ENCODE results near the gene TRERF1.
"Not testable (repeated sequence)": the region's sequence is repeated elsewhere in the genome, so short reads cannot be mapped to it uniquely, and the experiment has no call there.

The TRERF1 gene

DNA sequence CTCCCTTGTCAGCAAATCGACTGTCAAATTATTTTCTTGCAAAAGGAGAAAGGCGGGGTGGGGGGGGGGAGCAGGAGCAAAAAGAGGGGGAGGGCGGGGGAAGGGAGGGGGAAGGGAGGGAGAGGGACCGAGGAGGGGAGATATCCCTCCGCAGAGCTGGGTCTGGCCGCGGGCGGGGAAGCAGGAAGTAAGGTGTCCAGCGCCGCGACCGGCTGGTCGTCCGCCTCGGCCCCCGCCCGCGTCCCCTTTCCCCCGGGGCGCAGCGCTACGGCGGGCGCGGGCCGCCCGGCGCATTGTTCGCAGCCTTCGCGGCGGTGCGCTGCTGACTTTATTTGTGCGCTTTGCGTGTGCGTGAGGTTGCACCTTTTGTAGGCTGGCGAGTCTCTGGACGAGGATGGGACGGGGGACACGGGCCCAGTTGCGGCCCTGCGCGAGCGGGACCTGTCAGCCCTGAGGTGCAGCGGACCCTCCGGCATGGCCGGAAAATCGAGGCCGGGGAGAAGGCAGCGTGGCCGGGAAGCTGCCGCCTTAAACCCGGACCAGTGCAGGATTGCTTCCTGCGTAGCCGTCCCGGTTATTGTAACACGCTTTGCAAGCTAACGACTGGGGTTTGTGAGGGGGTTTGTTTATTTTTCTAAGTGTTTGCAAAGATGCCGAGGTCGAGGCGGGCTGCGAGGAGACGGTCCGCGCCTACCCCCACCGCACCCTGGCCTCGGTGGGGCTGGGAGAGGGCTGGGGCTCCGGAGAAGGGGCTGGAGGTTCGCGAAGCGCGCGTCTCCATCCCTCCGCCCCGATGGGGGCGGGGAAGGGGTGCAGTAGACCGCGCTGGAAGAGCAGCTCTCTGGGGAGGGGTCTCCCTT is 675 bp upstream of the TRERF1 start:
- in situ Hi-C loops (cut with MboI; ENCODE audit: low pct_unique_long_range_greater_than_20kb, low sequenced_read_pairs), result no loop called here
- DNase-seq, result peak; percentile 76

- peak; percentile 49 for DNase-seq
- in situ Hi-C loops (cut with MboI; ENCODE audit: low pct_unique_long_range_greater_than_20kb, low sequenced_read_pairs), result no loop called here
Observed at GRCh38 chr6:42450477-42451332, 1.0 kb downstream of the TRERF1 start.

DNA sequence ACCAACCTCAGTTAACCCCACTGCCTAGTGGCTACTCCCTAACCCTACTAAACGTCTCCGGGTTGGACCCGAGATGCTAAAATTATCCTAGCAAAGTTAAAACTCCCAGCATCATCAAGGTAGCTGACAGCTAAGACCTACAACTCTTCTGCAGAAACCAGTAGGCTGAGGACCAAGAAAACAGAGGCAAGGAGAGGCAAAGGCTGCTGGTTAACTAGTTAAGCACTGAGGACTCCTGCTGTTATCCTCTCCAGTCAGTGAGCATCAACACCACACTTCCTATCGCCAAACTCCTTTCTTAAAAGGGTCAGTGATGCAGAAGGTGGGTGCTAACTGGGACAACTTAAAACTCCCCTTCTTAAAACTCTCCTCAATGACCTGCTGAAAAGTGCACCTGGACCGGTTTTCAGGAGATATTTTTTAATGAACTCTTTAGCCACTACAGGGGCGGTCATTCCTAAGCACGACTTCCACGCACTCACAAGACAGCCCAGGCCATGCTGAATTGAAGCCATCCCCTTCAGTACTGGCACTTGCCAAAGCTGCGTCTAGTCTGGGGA is 1.7 kb downstream of the TRERF1 start:
- DNase-seq, result peak; percentile 35
- in situ Hi-C loops (cut with MboI; ENCODE audit: low pct_unique_long_range_greater_than_20kb, low sequenced_read_pairs), result no loop called here

GRCh38 chr6:42448927-42449659 is 2.6 kb downstream of the TRERF1 start:
- peak; percentile 28 for DNase-seq
- in situ Hi-C loops (cut with MboI; ENCODE audit: low pct_unique_long_range_greater_than_20kb, low sequenced_read_pairs), result no loop called here

- DNase-seq, result peak; percentile 37
- in situ Hi-C loops (cut with MboI; ENCODE audit: low pct_unique_long_range_greater_than_20kb, low sequenced_read_pairs), result no loop called here
Observed at GRCh38 chr6:42448391-42448790, 3.3 kb downstream of the TRERF1 start.

DNA sequence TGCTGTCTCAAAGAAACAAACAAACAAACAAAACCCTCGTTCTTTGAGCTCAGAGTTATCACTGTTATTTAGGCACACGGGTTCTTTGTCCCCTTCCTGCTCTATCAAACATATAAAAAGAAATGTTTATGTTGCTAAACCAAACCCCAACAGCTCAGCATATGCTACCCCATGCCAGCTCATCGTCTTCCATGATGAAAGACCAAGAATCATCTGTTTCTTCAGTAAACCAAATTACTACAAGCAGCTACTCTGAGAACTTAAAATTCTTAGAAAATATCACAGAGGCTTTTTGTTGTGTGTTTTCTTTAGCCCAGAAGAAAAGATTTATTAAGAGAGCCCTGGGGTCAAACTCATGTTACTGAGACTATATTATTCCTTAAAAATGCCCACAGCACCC is 4.7 kb downstream of the TRERF1 start:
- DNase-seq, result no peak
- in situ Hi-C loops (cut with MboI; ENCODE audit: low pct_unique_long_range_greater_than_20kb, low sequenced_read_pairs), result no loop called here

DNA sequence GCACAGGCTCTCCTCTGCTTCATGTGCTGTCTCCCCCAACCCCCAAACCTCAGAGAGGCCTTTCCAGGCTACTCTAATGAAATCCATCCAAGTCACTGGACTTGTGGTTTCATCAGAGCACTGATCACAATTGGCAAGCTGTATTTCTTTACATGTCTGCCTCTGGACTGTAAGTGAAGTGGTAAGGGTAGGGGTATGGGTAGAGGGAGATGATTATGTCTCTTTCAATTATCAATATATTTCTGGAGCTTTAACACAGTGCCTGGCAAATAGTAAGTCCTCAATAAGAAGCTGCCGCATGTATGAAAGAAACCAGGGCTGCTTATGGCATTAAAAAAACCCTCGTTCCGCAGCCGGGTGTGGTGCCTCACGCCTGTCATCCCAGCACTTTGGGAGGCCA is 5.4 kb downstream of the TRERF1 start:
- no peak for DNase-seq
- in situ Hi-C loops (cut with MboI; ENCODE audit: low pct_unique_long_range_greater_than_20kb, low sequenced_read_pairs), result no loop called here

- in situ Hi-C loops (cut with MboI; ENCODE audit: low pct_unique_long_range_greater_than_20kb, low sequenced_read_pairs); DNase-seq: not testable (repeated sequence)
Observed at GRCh38 chr6:42445955-42446354, 5.8 kb downstream of the TRERF1 start.

- no peak for DNase-seq
- in situ Hi-C loops (cut with MboI; ENCODE audit: low pct_unique_long_range_greater_than_20kb, low sequenced_read_pairs), result no loop called here
Observed at GRCh38 chr6:42443312-42444060, 8.2 kb downstream of the TRERF1 start.

- DNase-seq, result no peak
- in situ Hi-C loops (cut with MboI; ENCODE audit: low pct_unique_long_range_greater_than_20kb, low sequenced_read_pairs), result no loop called here
Observed at GRCh38 chr6:42441697-42442081, 10.0 kb downstream of the TRERF1 start.

DNA sequence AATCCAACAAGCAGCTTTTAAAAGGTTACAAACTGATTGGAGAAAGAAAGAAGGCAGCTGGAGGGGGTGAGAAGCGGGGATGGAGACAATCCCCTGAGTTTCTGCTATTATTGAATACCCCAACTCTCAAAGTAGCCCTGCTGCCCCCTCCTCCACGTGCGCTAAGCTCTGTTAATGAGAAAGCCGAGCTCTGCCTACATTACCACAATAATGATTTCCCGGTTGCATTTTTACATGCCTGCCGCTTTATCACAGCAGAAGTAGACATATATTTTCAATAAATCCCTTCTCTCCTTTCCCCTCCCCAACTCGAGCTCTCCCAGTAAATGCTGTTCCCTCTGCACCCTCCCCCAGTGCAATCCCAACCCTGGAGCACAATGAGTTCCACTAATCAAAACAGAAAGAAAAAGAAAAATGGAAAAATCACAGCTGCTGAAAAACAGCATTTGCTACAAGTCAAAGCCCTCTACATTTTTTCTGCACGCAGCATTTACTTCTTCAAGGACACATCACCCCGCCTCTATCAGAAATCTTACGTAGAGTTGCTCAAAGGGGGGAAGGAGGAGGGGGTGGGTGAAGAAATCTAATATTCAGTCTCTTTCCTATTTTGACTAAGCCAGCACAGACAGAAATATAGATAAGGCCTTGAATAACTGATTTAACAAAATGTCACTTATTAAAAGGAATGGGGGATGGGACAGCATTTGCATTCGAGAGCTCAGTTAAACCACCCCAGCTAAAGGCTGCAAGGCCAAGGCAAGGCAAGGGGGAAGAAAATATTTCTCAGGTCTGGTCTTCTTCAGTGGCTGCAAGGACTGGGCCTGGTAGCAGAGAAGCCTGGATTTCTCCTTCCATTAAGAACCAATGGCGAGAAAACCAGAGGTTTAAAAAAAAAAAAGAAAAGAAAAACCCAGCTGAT is 10.7 kb downstream of the TRERF1 start:
- in situ Hi-C loops (cut with MboI; ENCODE audit: low pct_unique_long_range_greater_than_20kb, low sequenced_read_pairs), result no loop called here
- DNase-seq, result no peak

- in situ Hi-C loops (cut with MboI; ENCODE audit: low pct_unique_long_range_greater_than_20kb, low sequenced_read_pairs), result no loop called here
- DNase-seq, result no peak
Observed at GRCh38 chr6:42440027-42440426, 11.7 kb downstream of the TRERF1 start.

GRCh38 chr6:42436825-42437224 is 14.9 kb downstream of the TRERF1 start:
- in situ Hi-C loops (cut with MboI; ENCODE audit: low pct_unique_long_range_greater_than_20kb, low sequenced_read_pairs), result no loop called here
- no peak for DNase-seq

DNA sequence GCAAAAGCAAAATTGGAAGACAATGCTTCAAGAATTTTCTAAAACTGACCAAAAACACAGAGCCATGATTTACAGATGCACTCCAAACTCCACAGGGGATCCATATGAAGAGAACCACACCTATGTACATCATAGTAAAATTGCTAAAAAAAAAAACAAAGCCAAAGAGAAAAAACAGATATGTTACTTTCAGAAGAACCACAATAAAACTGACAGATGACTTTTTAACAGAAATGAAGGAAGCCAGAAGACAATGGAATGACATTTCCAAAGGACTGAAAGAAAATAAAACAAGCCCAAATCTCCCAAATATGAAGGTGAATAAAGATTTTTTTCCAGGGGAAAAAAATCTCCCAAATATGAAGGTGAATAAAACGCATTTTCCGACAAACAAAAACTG is 17.5 kb downstream of the TRERF1 start:
- in situ Hi-C loops (cut with MboI; ENCODE audit: low pct_unique_long_range_greater_than_20kb, low sequenced_read_pairs), result no loop called here
- no peak for DNase-seq

GRCh38 chr6:42433409-42433808 is 18.3 kb downstream of the TRERF1 start:
- no peak for DNase-seq
- in situ Hi-C loops (cut with MboI; ENCODE audit: low pct_unique_long_range_greater_than_20kb, low sequenced_read_pairs), result no loop called here

DNA sequence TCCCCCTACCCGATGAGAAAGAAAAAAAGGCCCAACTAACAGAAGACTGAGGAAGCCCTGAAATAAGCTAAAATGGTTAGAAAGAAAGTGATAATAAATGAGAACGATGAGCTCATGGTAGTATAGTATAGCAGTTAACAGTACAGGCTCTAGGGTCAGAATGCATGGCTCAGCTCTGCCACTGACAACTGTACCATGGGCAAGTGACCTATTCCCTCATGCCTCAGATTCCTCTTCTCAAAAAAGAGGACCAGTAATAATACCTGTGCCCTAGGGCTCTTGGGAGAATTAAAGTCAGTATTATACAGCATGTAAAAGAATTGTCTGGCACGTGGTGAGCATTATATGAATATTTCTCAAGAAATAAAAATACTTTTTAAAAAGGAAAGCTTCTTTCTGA is 19.8 kb downstream of the TRERF1 start:
- in situ Hi-C loops (cut with MboI; ENCODE audit: low pct_unique_long_range_greater_than_20kb, low sequenced_read_pairs), result no loop called here
- no peak for DNase-seq

DNA sequence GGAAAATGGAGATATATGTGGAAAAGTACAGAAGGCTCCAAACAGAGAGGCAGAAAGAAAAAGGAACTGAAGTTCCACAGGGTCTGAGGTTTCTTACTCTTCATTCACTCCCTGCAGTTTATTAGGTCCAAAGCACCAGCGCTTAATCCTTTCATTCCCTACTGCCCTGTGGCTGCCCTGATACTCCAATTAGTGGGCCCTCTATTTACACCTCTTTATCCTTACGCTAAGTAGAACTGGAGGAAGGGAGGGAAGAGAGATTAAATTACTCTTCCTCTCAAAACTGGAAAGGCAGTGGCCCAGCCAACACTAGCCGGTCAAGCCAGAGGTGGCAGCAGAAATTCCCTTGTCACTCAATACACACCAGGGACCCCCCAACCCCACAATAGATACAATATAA is 20.4 kb downstream of the TRERF1 start:
- in situ Hi-C loops (cut with MboI; ENCODE audit: low pct_unique_long_range_greater_than_20kb, low sequenced_read_pairs), result no loop called here
- no peak for DNase-seq

GRCh38 chr6:42429836-42430235 is 21.9 kb downstream of the TRERF1 start:
- no peak for DNase-seq
- in situ Hi-C loops (cut with MboI; ENCODE audit: low pct_unique_long_range_greater_than_20kb, low sequenced_read_pairs), result no loop called here
